ENCODE results near the gene PAXIP1.

The PAXIP1 gene

GRCh38 chr7:154914308-154914995, 88.5 kb downstream of the PAXIP1 start:
- Histone ChIP-seq H3K4me3 (ENCODE audit: low read depth in 1 of 2, low read length in 2 of 2) (peak overlapping the region in 1 of 2 donors; percentile 54), H3K27ac (ENCODE audit: low read depth, low read length) (no peak overlapping the region), H3K9ac (ENCODE audit: low read depth in 1 of 2, low read length in 2 of 2) (no peak overlapping the region), H3K4me1 (ENCODE audit: control insufficient read depth in 1 of 2, insufficient read depth in 2 of 2, low read length in 2 of 2) (peaks cover 4 to 10% of the 10 kb centered on the region in 2 donors), H3K9me3 (ENCODE audit: control insufficient read depth in 1 of 2, low read length in 2 of 2) (peaks cover 5 to 7% of the 10 kb centered on the region in 2 donors), H3K27me3 (ENCODE audit: control insufficient read depth in 1 of 2, insufficient read depth in 2 of 2, low read length in 2 of 2) (peaks cover 18 to 24% of the 10 kb centered on the region in 2 donors), H3K36me3 (ENCODE audit: control insufficient read depth in 1 of 2, insufficient read depth in 2 of 2, low read length in 2 of 2) (no peaks in the 10 kb centered on the region)

GRCh38 chr7:154913638-154914307, 89.2 kb downstream of the PAXIP1 start:
- Histone ChIP-seq H3K4me1 (ENCODE audit: control insufficient read depth in 1 of 2, insufficient read depth in 2 of 2, low read length in 2 of 2) (peaks cover 4 to 10% of the 10 kb centered on the region in 2 donors), H3K9ac (ENCODE audit: low read depth in 1 of 2, low read length in 2 of 2) (peak overlapping the region in 1 of 2 donors; percentile 32), H3K36me3 (ENCODE audit: control insufficient read depth in 1 of 2, insufficient read depth in 2 of 2, low read length in 2 of 2) (no peaks in the 10 kb centered on the region), H3K4me3 (ENCODE audit: low read depth in 1 of 2, low read length in 2 of 2) (peak overlapping the region; percentile 54 to 61), H3K27me3 (ENCODE audit: control insufficient read depth in 1 of 2, insufficient read depth in 2 of 2, low read length in 2 of 2) (peaks cover 18 to 24% of the 10 kb centered on the region in 2 donors), H3K9me3 (ENCODE audit: control insufficient read depth in 1 of 2, low read length in 2 of 2) (peaks cover 5 to 7% of the 10 kb centered on the region in 2 donors), H3K27ac (ENCODE audit: low read depth, low read length) (no peak overlapping the region)

GRCh38 chr7:154912871-154913637, 89.9 kb downstream of the PAXIP1 start:
- H3K9ac ChIP-seq (ENCODE audit: low read depth in 1 of 2, low read length in 2 of 2), result no peak overlapping the region
- H3K9me3 ChIP-seq (ENCODE audit: control insufficient read depth in 1 of 2, low read length in 2 of 2), result peaks cover 5 to 7% of the 10 kb centered on the region in 2 donors
- no peak overlapping the region for H3K4me3 ChIP-seq (ENCODE audit: low read depth in 1 of 2, low read length in 2 of 2)
- peaks cover 18 to 24% of the 10 kb centered on the region in 2 donors for H3K27me3 ChIP-seq (ENCODE audit: control insufficient read depth in 1 of 2, insufficient read depth in 2 of 2, low read length in 2 of 2)
- H3K36me3 ChIP-seq (ENCODE audit: control insufficient read depth in 1 of 2, insufficient read depth in 2 of 2, low read length in 2 of 2), result no peaks in the 10 kb centered on the region
- peaks cover 4 to 10% of the 10 kb centered on the region in 2 donors for H3K4me1 ChIP-seq (ENCODE audit: control insufficient read depth in 1 of 2, insufficient read depth in 2 of 2, low read length in 2 of 2)
- H3K27ac ChIP-seq (ENCODE audit: low read depth, low read length), result no peak overlapping the region

GRCh38 chr7:154911862-154912455, 91.0 kb downstream of the PAXIP1 start:
- Histone ChIP-seq H3K27ac (ENCODE audit: low read depth, low read length) (no peak overlapping the region), H3K4me3 (ENCODE audit: low read depth in 1 of 2, low read length in 2 of 2) (no peak overlapping the region), H3K9ac (ENCODE audit: low read depth in 1 of 2, low read length in 2 of 2) (no peak overlapping the region), H3K4me1 (ENCODE audit: control insufficient read depth in 1 of 2, insufficient read depth in 2 of 2, low read length in 2 of 2) (peaks cover 4 to 10% of the 10 kb centered on the region in 2 donors), H3K9me3 (ENCODE audit: control insufficient read depth in 1 of 2, low read length in 2 of 2) (peaks cover 5 to 7% of the 10 kb centered on the region in 2 donors), H3K36me3 (ENCODE audit: control insufficient read depth in 1 of 2, insufficient read depth in 2 of 2, low read length in 2 of 2) (no peaks in the 10 kb centered on the region), H3K27me3 (ENCODE audit: control insufficient read depth in 1 of 2, insufficient read depth in 2 of 2, low read length in 2 of 2) (peaks cover 18 to 19% of the 10 kb centered on the region in 2 donors)

- Histone ChIP-seq H3K9ac (ENCODE audit: low read depth in 1 of 2, low read length in 2 of 2) (no peak overlapping the region), H3K27ac (ENCODE audit: low read depth, low read length) (no peak overlapping the region), H3K4me3 (ENCODE audit: low read depth in 1 of 2, low read length in 2 of 2) (no peak overlapping the region), H3K4me1 (ENCODE audit: control insufficient read depth in 1 of 2, insufficient read depth in 2 of 2, low read length in 2 of 2) (peaks cover 4 to 10% of the 10 kb centered on the region in 2 donors), H3K36me3 (ENCODE audit: control insufficient read depth in 1 of 2, insufficient read depth in 2 of 2, low read length in 2 of 2) (no peaks in the 10 kb centered on the region), H3K27me3 (ENCODE audit: control insufficient read depth in 1 of 2, insufficient read depth in 2 of 2, low read length in 2 of 2) (peaks cover 18 to 19% of the 10 kb centered on the region in 2 donors), H3K9me3 (ENCODE audit: control insufficient read depth in 1 of 2, low read length in 2 of 2) (peaks cover 5 to 7% of the 10 kb centered on the region in 2 donors)
Observed at GRCh38 chr7:154911411-154911810, 91.5 kb downstream of the PAXIP1 start.

GRCh38 chr7:154910977-154911376, 91.9 kb downstream of the PAXIP1 start:
- H3K9me3 ChIP-seq (ENCODE audit: control insufficient read depth in 1 of 2, low read length in 2 of 2), result peaks cover 5 to 7% of the 10 kb centered on the region in 2 donors
- H3K36me3 ChIP-seq (ENCODE audit: control insufficient read depth in 1 of 2, insufficient read depth in 2 of 2, low read length in 2 of 2), result no peaks in the 10 kb centered on the region
- H3K4me1 ChIP-seq (ENCODE audit: control insufficient read depth in 1 of 2, insufficient read depth in 2 of 2, low read length in 2 of 2), result peaks cover 4 to 10% of the 10 kb centered on the region in 2 donors
- no peak overlapping the region for H3K4me3 ChIP-seq (ENCODE audit: low read depth in 1 of 2, low read length in 2 of 2)
- no peak overlapping the region for H3K27ac ChIP-seq (ENCODE audit: low read depth, low read length)
- no peak overlapping the region for H3K9ac ChIP-seq (ENCODE audit: low read depth in 1 of 2, low read length in 2 of 2)
- H3K27me3 ChIP-seq (ENCODE audit: control insufficient read depth in 1 of 2, insufficient read depth in 2 of 2, low read length in 2 of 2), result peaks cover 18 to 19% of the 10 kb centered on the region in 2 donors

- H3K27ac ChIP-seq (ENCODE audit: low read depth, low read length), result no peak overlapping the region
- H3K9ac ChIP-seq (ENCODE audit: low read depth in 1 of 2, low read length in 2 of 2), result no peak overlapping the region
- H3K4me3 ChIP-seq (ENCODE audit: low read depth in 1 of 2, low read length in 2 of 2), result no peak overlapping the region
- H3K4me1 ChIP-seq (ENCODE audit: control insufficient read depth in 1 of 2, insufficient read depth in 2 of 2, low read length in 2 of 2), result peaks cover 4 to 10% of the 10 kb centered on the region in 2 donors
- no peaks in the 10 kb centered on the region for H3K36me3 ChIP-seq (ENCODE audit: control insufficient read depth in 1 of 2, insufficient read depth in 2 of 2, low read length in 2 of 2)
- H3K9me3 ChIP-seq (ENCODE audit: control insufficient read depth in 1 of 2, low read length in 2 of 2), result peaks cover 5 to 7% of the 10 kb centered on the region in 2 donors
- peaks cover 11 to 12% of the 10 kb centered on the region in 2 donors for H3K27me3 ChIP-seq (ENCODE audit: control insufficient read depth in 1 of 2, insufficient read depth in 2 of 2, low read length in 2 of 2)
Observed at GRCh38 chr7:154910125-154910524, 92.8 kb downstream of the PAXIP1 start.

GRCh38 chr7:154909241-154910105, 93.5 kb downstream of the PAXIP1 start:
- no peak overlapping the region for H3K9ac ChIP-seq (ENCODE audit: low read depth in 1 of 2, low read length in 2 of 2)
- peaks cover 5 to 7% of the 10 kb centered on the region in 2 donors for H3K9me3 ChIP-seq (ENCODE audit: control insufficient read depth in 1 of 2, low read length in 2 of 2)
- H3K27me3 ChIP-seq (ENCODE audit: control insufficient read depth in 1 of 2, insufficient read depth in 2 of 2, low read length in 2 of 2), result peaks cover 4 to 7% of the 10 kb centered on the region in 2 donors
- H3K36me3 ChIP-seq (ENCODE audit: control insufficient read depth in 1 of 2, insufficient read depth in 2 of 2, low read length in 2 of 2), result no peaks in the 10 kb centered on the region
- no peak overlapping the region for H3K4me3 ChIP-seq (ENCODE audit: low read depth in 1 of 2, low read length in 2 of 2)
- H3K27ac ChIP-seq (ENCODE audit: low read depth, low read length), result no peak overlapping the region
- H3K4me1 ChIP-seq (ENCODE audit: control insufficient read depth in 1 of 2, insufficient read depth in 2 of 2, low read length in 2 of 2), result peaks cover 4 to 10% of the 10 kb centered on the region in 2 donors

All from duodenal mucosa (tissue), 2 donors.